HUES64 (cell line): ENCODE data around the gene TRIM29.

ENCODE experiments used
- H3K27ac ChIP-seq: 2 replicates; pipeline ENCODE4 v1.7.0; 2013; ENCODE audit warnings: low read depth, low read length, inconsistent platforms
- H3K27me3 ChIP-seq: 2 replicates; pipeline ENCODE4 v1.6.1; 2013; ENCODE audit warnings: mild to moderate bottlenecking, low read length; ENCODE audit not compliant: insufficient read depth
- H3K36me3 ChIP-seq: 2 replicates; pipeline ENCODE4 v1.6.1; 2013; ENCODE audit warnings: mild to moderate bottlenecking, low read length; ENCODE audit not compliant: insufficient read depth
- H3K4me1 ChIP-seq: 2 replicates; pipeline ENCODE4 v1.6.1; 2013; ENCODE audit warnings: mild to moderate bottlenecking, low read length, moderate library complexity; ENCODE audit not compliant: insufficient read depth
- H3K4me3 ChIP-seq: 2 replicates; pipeline ENCODE4 v1.5.1; 2013; ENCODE audit warnings: mild to moderate bottlenecking, low read length, moderate library complexity
- H3K9ac ChIP-seq: 2 replicates; pipeline ENCODE4 v1.6.1; 2013; ENCODE audit warnings: mild to moderate bottlenecking, low read depth, low read length
- H3K9me3 ChIP-seq: 2 replicates; pipeline ENCODE4 v1.6.1; 2013; ENCODE audit warnings: low read depth, low read length; ENCODE audit not compliant: insufficient read depth
- WGBS: fragments of 150-250, 120-280 bp; methylation state at CpG from one replicate; pipeline ENCODE4 v1.1.7; 2013; ENCODE audit warnings: missing lambda C conversion rate; 5-methylcytosine and 5-hydroxymethylcytosine counted together

TRIM29 gene

DNA sequence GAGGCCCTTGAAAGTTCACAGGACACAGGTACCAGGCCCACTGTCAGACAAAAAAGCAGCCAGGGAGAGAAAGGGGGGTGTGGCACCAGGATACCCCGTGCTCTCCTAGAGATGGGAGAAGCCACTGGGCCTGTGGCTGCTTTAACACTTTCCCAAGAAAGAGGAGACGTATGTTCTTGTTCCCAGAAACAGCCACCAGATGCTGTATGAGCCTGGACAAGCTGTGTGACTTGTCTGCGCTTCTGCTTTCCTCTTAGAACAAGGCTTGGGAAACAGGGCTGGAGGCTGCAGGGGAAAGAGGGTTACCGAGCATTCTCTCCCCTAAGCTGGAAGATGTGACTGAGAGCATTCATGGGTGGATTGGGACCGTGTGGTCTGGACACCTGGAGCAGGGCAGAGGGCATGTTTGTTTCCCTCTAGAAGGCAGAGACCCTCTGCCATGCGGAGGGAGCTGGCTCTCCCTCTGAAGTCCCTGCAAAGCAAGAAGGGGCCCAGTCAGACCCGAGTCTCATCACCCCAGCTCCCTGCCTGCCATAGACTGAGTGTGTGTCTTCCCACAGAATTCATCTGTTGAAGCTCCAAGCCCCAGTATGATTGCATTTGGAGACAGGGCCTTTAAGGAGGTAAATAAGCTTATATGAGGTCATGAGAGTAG lies 74.1 kb downstream of the TRIM29 start:
- WGBS, result 92% methylated on average over 7 of the region's 7 CpGs
- Histone ChIP-seq H3K9ac (no peak overlapping the region), H3K9me3 (no peaks in the 10 kb centered on the region), H3K27me3 (no peaks in the 10 kb centered on the region), H3K4me3 (no peak overlapping the region), H3K4me1 (peaks cover 34% of the 10 kb centered on the region), H3K27ac (no peak overlapping the region), H3K36me3 (no peaks in the 10 kb centered on the region)

- Histone ChIP-seq H3K27me3 (no peaks in the 10 kb centered on the region), H3K27ac (no peak overlapping the region; the same call in 1 of the 2 replicates), H3K4me3 (no peak overlapping the region), H3K9me3 (no peaks in the 10 kb centered on the region), H3K9ac (no peak overlapping the region), H3K4me1 (peaks cover 47% of the 10 kb centered on the region), H3K36me3 (no peaks in the 10 kb centered on the region)
- WGBS, result 91% methylated on average over 7 of the region's 7 CpGs
These were observed 75.4 kb downstream of the TRIM29 start for GRCh38 chr11:120062561-120062930.

GRCh38 chr11:120061761-120062560 lies 76.0 kb downstream of the TRIM29 start:
- no peak overlapping the region for H3K4me3 ChIP-seq
- H3K9ac ChIP-seq, result no peak overlapping the region
- H3K27ac ChIP-seq, result no peak overlapping the region
- H3K36me3 ChIP-seq, result no peaks in the 10 kb centered on the region
- H3K9me3 ChIP-seq, result no peaks in the 10 kb centered on the region
- H3K4me1 ChIP-seq, result peaks cover 53% of the 10 kb centered on the region
- WGBS, result 74% methylated on average over 26 of the region's 28 CpGs
- H3K27me3 ChIP-seq, result no peaks in the 10 kb centered on the region
